HEK293 (cell line): ENCODE data around the gene LAMB1.

Experiments
- CTCF ChIA-PET: fragments of 350-600 bp; formaldehyde crosslinking; extraction: SDS; loops from one replicate; lab custom pipeline; 2021; ENCODE audit warnings: antibody characterized with exemption; lab: Yijun Ruan, JAX
- POLR2A ChIA-PET: fragments of 300-600 bp; formaldehyde crosslinking; extraction: SDS; loops from one replicate; lab custom pipeline; 2020; ENCODE audit warnings: antibody characterized with exemption, inconsistent platforms; lab: Yijun Ruan, JAX
- H3K27ac ChIP-seq: fragments of 200-500 bp; sonication (Bioruptor generic); 2 replicates; pipeline ENCODE4 v1.5.1; 2014; ENCODE audit warnings: low read depth, low read length, control low read depth, inconsistent platforms; ENCODE audit errors: extremely low read depth
- H3K36me3 ChIP-seq, 2 experiments: fragments of 200-500 bp in 1 of 2; sonication (Bioruptor generic) in 1 of 2; 1 replicate in 1 of 2; 2 replicates in 1 of 2; pipeline ENCODE4 v1.5.1; 2014 to 2017; ENCODE audit warnings: inconsistent platforms in 2 of 2, low read length in 2 of 2; ENCODE audit not compliant: control insufficient read depth in 2 of 2, insufficient read depth in 1 of 2
- H3K4me1 ChIP-seq: fragments of 200-500 bp; sonication (Bioruptor generic); 2 replicates; pipeline ENCODE4 v1.5.1; 2014; ENCODE audit warnings: mild to moderate bottlenecking, low read length, inconsistent platforms; ENCODE audit not compliant: control insufficient read depth, insufficient read depth
- H3K4me3 ChIP-seq: 2 replicates; pipeline ENCODE4 v1.5.1; 2011; ENCODE audit warnings: low read depth, mild to moderate bottlenecking, control low read depth, low read length, moderate library complexity
- H3K9me3 ChIP-seq: fragments of 200-500 bp; sonication (Bioruptor generic); 2 replicates; pipeline ENCODE4 v1.5.1; 2014; ENCODE audit warnings: low read depth, low read length, inconsistent platforms; ENCODE audit not compliant: control insufficient read depth, insufficient read depth
- EGR2 ChIP-seq: fragments of 450-650 bp; formaldehyde crosslinking; IDR thresholded peaks from 2 replicates; pipeline ENCODE4 v1.5.1; 2016; ENCODE audit warnings: low read depth, missing biosample characterization, missing genetic modification characterization
- IKZF3 ChIP-seq: fragments of 450-650 bp; IDR thresholded peaks from 2 replicates; pipeline ENCODE4 v1.5.0; 2018; ENCODE audit warnings: missing biosample characterization, mild to moderate bottlenecking, missing genetic modification characterization, moderate library complexity
- PRDM1 ChIP-seq: fragments of 450-650 bp; formaldehyde crosslinking; IDR thresholded peaks from 2 replicates; pipeline ENCODE4; 2016; ENCODE audit warnings: missing biosample characterization, missing genetic modification characterization
- RBAK ChIP-seq: fragments of 450-650 bp; formaldehyde crosslinking; IDR thresholded peaks from 2 replicates; pipeline ENCODE4 v1.5.1; 2016; ENCODE audit warnings: missing biosample characterization, missing genetic modification characterization
- SCRT2 ChIP-seq: fragments of 450-650 bp; formaldehyde crosslinking; IDR thresholded peaks from 2 replicates; pipeline ENCODE4 v1.5.1; 2016; ENCODE audit warnings: missing biosample characterization, missing genetic modification characterization
- ZBTB11 ChIP-seq: fragments of 450-650 bp; formaldehyde crosslinking; conservative IDR thresholded peaks from 2 replicates; pipeline ENCODE4 v1.5.1; 2016; ENCODE audit warnings: low read depth, missing biosample characterization, missing genetic modification characterization
- ZFHX2 ChIP-seq: fragments of 450-650 bp; formaldehyde crosslinking; conservative IDR thresholded peaks from 2 replicates; pipeline ENCODE4 v1.5.1; 2016; ENCODE audit warnings: missing biosample characterization, missing genetic modification characterization
- ZFP37 ChIP-seq: fragments of 450-650 bp; formaldehyde crosslinking; IDR thresholded peaks from 2 replicates; pipeline ENCODE4 v1.5.1; 2016; ENCODE audit warnings: missing biosample characterization, missing genetic modification characterization
- ZFP69B ChIP-seq: fragments of 450-650 bp; formaldehyde crosslinking; IDR thresholded peaks from 2 replicates; pipeline ENCODE4 v1.5.1; 2016; ENCODE audit warnings: missing biosample characterization, missing genetic modification characterization
- ZIC2 ChIP-seq: fragments of 450-650 bp; formaldehyde crosslinking; IDR thresholded peaks from 2 replicates; pipeline ENCODE4 v1.5.1; 2016; ENCODE audit warnings: missing biosample characterization, missing genetic modification characterization
- ZNF140 ChIP-seq: fragments of 450-650 bp; formaldehyde crosslinking; IDR thresholded peaks from 2 replicates; pipeline ENCODE4 v1.5.1; 2016; ENCODE audit warnings: missing biosample characterization, missing genetic modification characterization
- ZNF248 ChIP-seq: fragments of 450-650 bp; formaldehyde crosslinking; IDR thresholded peaks from 2 replicates; pipeline ENCODE4 v1.5.1; 2017; ENCODE audit warnings: missing biosample characterization, missing genetic modification characterization
- ZNF501 ChIP-seq: fragments of 450-650 bp; formaldehyde crosslinking; IDR thresholded peaks from 2 replicates; pipeline ENCODE4 v1.5.1; 2016; ENCODE audit warnings: missing biosample characterization, missing genetic modification characterization
- ZNF548 ChIP-seq: fragments of 450-650 bp; formaldehyde crosslinking; IDR thresholded peaks from 2 replicates; pipeline ENCODE4 v1.5.1; 2016; ENCODE audit warnings: missing biosample characterization, missing genetic modification characterization
- ZNF626 ChIP-seq: fragments of 450-650 bp; sonication (Bioruptor Pico); formaldehyde crosslinking; IDR thresholded peaks from 2 replicates; pipeline ENCODE4 v1.5.1; 2018; ENCODE audit warnings: missing biosample characterization, missing genetic modification characterization, inconsistent platforms
- ZNF785 ChIP-seq: fragments of 450-650 bp; formaldehyde crosslinking; IDR thresholded peaks from 2 replicates; pipeline ENCODE4 v1.5.1; 2016; ENCODE audit warnings: missing biosample characterization, missing genetic modification characterization
- TF ChIP-seq, protein P1 (sequence below): fragments of 450-650 bp; formaldehyde crosslinking; IDR thresholded peaks from 2 replicates; pipeline ENCODE4 v1.5.1; 2016; ENCODE audit warnings: missing biosample characterization, missing genetic modification characterization
- TF ChIP-seq, protein P2 (sequence below): fragments of 450-650 bp; formaldehyde crosslinking; IDR thresholded peaks from 2 replicates; pipeline ENCODE4 v1.5.1; 2016; ENCODE audit warnings: missing biosample characterization, missing genetic modification characterization

The LAMB1 gene

GRCh38 chr7:107939573-107940489, 63.1 kb downstream of the LAMB1 start (continued):
- no peak for TF ChIP-seq ZNF626 (tag by site-specific recombination)
- TF ChIP-seq, all 188 proteins: peak for 0

DNA sequence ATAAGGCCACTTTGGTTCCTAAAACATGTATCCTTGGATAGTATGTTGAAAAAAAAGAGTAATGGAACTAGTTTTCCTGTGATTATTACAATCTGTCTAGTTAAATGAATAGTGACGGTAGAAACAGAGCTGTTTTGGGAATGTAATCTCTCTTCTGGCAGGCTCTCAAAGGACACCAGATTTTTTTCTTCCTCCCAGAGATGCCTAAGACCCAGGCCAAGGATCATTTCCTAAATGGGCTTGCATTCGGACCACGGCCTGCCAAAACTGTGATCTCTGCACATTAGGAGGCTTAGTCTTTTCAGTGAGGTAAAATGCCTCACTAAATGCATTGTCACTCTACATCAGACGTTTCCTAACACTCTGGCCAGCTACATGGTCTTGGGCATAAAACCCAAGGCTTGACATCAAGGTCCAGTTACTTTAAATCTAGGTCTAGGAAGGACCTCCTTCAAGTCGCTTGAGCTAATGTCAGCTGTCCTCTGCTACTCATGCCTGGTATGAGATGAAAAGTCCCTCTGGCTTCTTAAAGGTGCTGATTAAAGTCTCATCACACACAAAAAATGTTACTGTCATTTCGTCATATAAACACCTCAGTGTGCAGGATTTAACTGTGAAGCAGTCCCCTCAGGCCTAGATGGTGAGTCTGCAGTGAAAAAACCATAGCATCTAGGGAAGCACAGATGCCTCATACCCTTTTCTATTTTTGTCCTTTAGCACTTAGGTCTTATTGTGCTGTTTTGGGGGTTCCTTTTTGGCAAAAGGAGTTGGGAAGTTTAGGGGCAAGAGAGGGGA, 64.3 kb downstream of the LAMB1 start:
- H3K4me1 ChIP-seq, result no peaks in the 10 kb centered on the region
- no peaks in the 10 kb centered on the region for H3K9me3 ChIP-seq
- peaks cover 0 to 53% of the 10 kb centered on the region in 2 experiments; a peak in 2 of 3 replicates for H3K36me3 ChIP-seq
- ChIA-PET CTCF (interaction anchor here (1.5 kb wide), 1 partner anchor 207 kb away, joined by 3 read pairs; no protein-coding TSS in a partner anchor), POLR2A (no interaction called here)
- H3K4me3 ChIP-seq, result no peak overlapping the region
- TF ChIP-seq ZFP37, result no peak
- no peak overlapping the region for H3K27ac ChIP-seq

DNA sequence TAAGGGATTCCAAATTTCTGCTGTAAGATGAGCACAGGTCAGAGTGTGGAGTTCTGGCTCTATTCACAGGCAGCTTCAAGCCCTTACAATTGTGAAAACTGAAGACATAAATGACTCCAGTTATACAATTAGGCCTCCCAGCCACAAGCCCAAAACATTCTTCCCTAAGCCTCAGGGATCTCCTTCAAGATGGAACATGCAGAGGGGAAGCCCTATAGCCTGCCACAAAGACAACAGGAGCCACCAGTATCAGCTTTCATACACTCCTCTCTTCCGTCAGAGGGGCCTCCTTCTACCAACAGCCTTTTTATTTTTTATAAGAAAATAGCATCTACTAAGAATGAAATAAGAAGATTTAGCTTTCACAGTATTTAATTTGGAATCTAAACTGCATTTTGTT, 65.4 kb downstream of the LAMB1 start:
- TF ChIP-seq ZFHX2 (tag by site-specific recombination) (no peak), EGR2 (no peak), ZNF501 (no peak), IKZF3 (tag by site-specific recombination) (no peak), ZBTB11 (tag by site-specific recombination) (no peak), ZNF785 (tag by site-specific recombination) (no peak), RBAK (tag by site-specific recombination) (no peak), PRDM1 (tag by site-specific recombination) (no peak)
- TF ChIP-seq, all 188 proteins: peak for 0
- no peaks in the 10 kb centered on the region for H3K4me1 ChIP-seq
- POLR2A ChIA-PET, result no interaction called here
- no peak overlapping the region for H3K27ac ChIP-seq
- CTCF ChIA-PET, result interaction anchor here (1.5 kb wide), 1 partner anchor 208 kb away, joined by 3 read pairs; no protein-coding TSS in a partner anchor
- no peaks in the 10 kb centered on the region for H3K9me3 ChIP-seq
- H3K36me3 ChIP-seq, result peaks cover 0 to 51% of the 10 kb centered on the region in 2 experiments; a peak in 2 of 3 replicates
- H3K4me3 ChIP-seq, result no peak overlapping the region

GRCh38 chr7:107936312-107936711, 66.6 kb downstream of the LAMB1 start:
- peaks cover 3 to 57% of the 10 kb centered on the region in 2 experiments; a peak in 2 of 3 replicates for H3K36me3 ChIP-seq
- H3K27ac ChIP-seq, result no peak overlapping the region
- H3K4me1 ChIP-seq, result no peaks in the 10 kb centered on the region
- CTCF ChIA-PET, result no interaction called here
- no peaks in the 10 kb centered on the region for H3K9me3 ChIP-seq
- TF ChIP-seq ZFP69B (no peak), ZNF548 (tag by site-specific recombination) (no peak), ZNF140 (no peak), ZNF248 (tag by site-specific recombination) (no peak), SCRT2 (tag by site-specific recombination) (peak; percentile 69), ZIC2 (tag by site-specific recombination) (peak; percentile 46)
- TF ChIP-seq, protein P1, sequence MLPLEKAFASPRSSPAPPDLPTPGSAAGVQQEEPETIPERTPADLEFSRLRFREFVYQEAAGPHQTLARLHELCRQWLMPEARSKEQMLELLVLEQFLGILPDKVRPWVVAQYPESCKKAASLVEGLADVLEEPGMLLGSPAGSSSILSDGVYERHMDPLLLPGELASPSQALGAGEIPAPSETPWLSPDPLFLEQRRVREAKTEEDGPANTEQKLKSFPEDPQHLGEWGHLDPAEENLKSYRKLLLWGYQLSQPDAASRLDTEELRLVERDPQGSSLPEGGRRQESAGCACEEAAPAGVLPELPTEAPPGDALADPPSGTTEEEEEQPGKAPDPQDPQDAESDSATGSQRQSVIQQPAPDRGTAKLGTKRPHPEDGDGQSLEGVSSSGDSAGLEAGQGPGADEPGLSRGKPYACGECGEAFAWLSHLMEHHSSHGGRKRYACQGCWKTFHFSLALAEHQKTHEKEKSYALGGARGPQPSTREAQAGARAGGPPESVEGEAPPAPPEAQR (tag by site-specific recombination), result no peak
- TF ChIP-seq, protein P2, sequence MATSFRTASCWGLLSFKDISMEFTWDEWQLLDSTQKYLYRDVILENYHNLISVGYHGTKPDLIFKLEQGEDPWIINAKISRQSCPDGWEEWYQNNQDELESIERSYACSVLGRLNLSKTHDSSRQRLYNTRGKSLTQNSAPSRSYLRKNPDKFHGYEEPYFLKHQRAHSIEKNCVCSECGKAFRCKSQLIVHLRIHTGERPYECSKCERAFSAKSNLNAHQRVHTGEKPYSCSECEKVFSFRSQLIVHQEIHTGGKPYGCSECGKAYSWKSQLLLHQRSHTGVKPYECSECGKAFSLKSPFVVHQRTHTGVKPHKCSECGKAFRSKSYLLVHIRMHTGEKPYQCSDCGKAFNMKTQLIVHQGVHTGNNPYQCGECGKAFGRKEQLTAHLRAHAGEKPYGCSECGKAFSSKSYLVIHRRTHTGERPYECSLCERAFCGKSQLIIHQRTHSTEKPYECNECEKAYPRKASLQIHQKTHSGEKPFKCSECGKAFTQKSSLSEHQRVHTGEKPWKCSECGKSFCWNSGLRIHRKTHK, result no peak
- no peak overlapping the region for H3K4me3 ChIP-seq
- POLR2A ChIA-PET, result no interaction called here
